Measurements from ENCODE around the gene TSSK6.

TSSK6 gene

GRCh38 chr19:19530889-19531288, 15.5 kb upstream of the TSSK6 start:
- DNase-seq (ENCODE audit: low spot score), result no peak

- DNase-seq (ENCODE audit: low spot score), result no peak
Observed at GRCh38 chr19:19530423-19530804, 15.1 kb upstream of the TSSK6 start.

GRCh38 chr19:19529783-19530422, 14.6 kb upstream of the TSSK6 start:
- DNase-seq (ENCODE audit: low spot score), result no peak

GRCh38 chr19:19528721-19529490, 13.6 kb upstream of the TSSK6 start, which contains the start of gene YJEFN3:
TSS of gene YJEFN3 (plus strand) at chr19:19528911. CDS start at chr19:19528933, 22 bp downstream.
- DNase-seq (ENCODE audit: low spot score), result no peak

- DNase-seq (ENCODE audit: low spot score), result no peak
Observed at GRCh38 chr19:19527674-19528625, 12.6 kb upstream of the TSSK6 start.

- no peak for DNase-seq (ENCODE audit: low spot score)
Observed at GRCh38 chr19:19527371-19527656, 12.0 kb upstream of the TSSK6 start.

- no peak for DNase-seq (ENCODE audit: low spot score)
Observed at GRCh38 chr19:19526581-19527370, 11.4 kb upstream of the TSSK6 start.

GRCh38 chr19:19525611-19526380, 10.4 kb upstream of the TSSK6 start:
- DNase-seq (ENCODE audit: low spot score), result no peak

- no peak for DNase-seq (ENCODE audit: low spot score)
Observed at GRCh38 chr19:19524053-19524452, 8.7 kb upstream of the TSSK6 start.

GRCh38 chr19:19523177-19523576, 7.8 kb upstream of the TSSK6 start:
- DNase-seq (ENCODE audit: low spot score), result no peak

GRCh38 chr19:19520989-19521388, 5.6 kb upstream of the TSSK6 start:
- DNase-seq (ENCODE audit: low spot score), result no peak

GRCh38 chr19:19517235-19517619, 1.9 kb upstream of the TSSK6 start:
- no peak for DNase-seq (ENCODE audit: low spot score)

GRCh38 chr19:19515642-19516519, 533 bp upstream of the TSSK6 start, which contains the start of gene NDUFA13:
TSS of gene NDUFA13 (plus strand) at chr19:19516225. CDS start at chr19:19516239, 14 bp downstream.
- DNase-seq (ENCODE audit: low spot score), result peak; percentile 99

GRCh38 chr19:19514215-19514657, 1.1 kb downstream of the TSSK6 start:
- no peak for DNase-seq (ENCODE audit: low spot score)

- no peak for DNase-seq (ENCODE audit: low spot score)
Observed at GRCh38 chr19:19513682-19514081, 1.7 kb downstream of the TSSK6 start.

- no peak for DNase-seq (ENCODE audit: low spot score)
Observed at GRCh38 chr19:19510432-19510831, 4.9 kb downstream of the TSSK6 start.

- DNase-seq (ENCODE audit: low spot score), result no peak
Observed at GRCh38 chr19:19508217-19508616, 7.1 kb downstream of the TSSK6 start.

GRCh38 chr19:19507354-19507753, 8.0 kb downstream of the TSSK6 start:
- no peak for DNase-seq (ENCODE audit: low spot score)

- DNase-seq (ENCODE audit: low spot score), result no peak
Observed at GRCh38 chr19:19506592-19506991, 8.8 kb downstream of the TSSK6 start.
